ENCODE results near the gene PCDHB10. TPM values are rescaled to one million over a fixed set of nuclear protein-coding genes. Genes with fewer than 3 reads are reported as not detected.
"Not testable (repeated sequence)": the region's sequence is repeated elsewhere in the genome, so short reads cannot be mapped to it uniquely, and the experiment has no call there.

The PCDHB10 gene
- total RNA-seq, 1 experiment from 2014 or later: not detected

GRCh38 chr5:141179876-141180275, 12.3 kb upstream of the PCDHB10 start:
- H3K27me3 ChIP-seq (ENCODE audit: insufficient read depth, low read depth): not testable (repeated sequence)

DNA sequence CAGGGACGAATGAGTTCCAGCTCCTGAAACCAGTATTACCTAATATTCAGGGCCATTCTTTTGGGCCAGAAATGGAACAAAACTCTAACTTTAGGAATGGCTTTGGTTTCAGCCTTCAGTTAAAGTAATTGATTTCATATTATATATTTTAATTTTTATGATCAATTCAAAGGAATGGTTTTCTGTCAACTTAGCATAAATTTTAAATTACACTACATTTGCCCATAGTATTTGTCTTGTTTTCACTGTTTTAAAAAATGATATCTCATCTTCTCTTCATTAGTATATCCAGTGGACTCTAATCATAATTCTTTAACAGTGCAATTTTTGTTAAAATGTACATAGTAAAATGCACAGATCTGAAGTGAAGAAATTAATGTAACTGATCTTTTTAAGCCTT, 11.8 kb upstream of the PCDHB10 start:
- BruUV-seq (replicated peaks): no TSS peak
- Histone ChIP-seq H3K27me3 (ENCODE audit: insufficient read depth, low read depth) (no peaks in the 10 kb centered on the region), H3K36me3 (ENCODE audit: low read depth) (no peaks in the 10 kb centered on the region), H3F3A (ENCODE audit: insufficient read depth, low read depth) (no peaks in the 10 kb centered on the region), H3K4me1 (replicated peaks; ENCODE audit: insufficient read depth) (no peaks in the 10 kb centered on the region), H3K9me3 (ENCODE audit: insufficient read depth, low read depth) (peaks cover 2% of the 10 kb centered on the region; the same call in 1 of the 2 replicates), H3K4me2 (no peak overlapping the region), H3K9me2 (ENCODE audit: insufficient read depth) (no peaks in the 10 kb centered on the region), H3K4me3 (no peak overlapping the region), H3K27ac (no peak overlapping the region), H3K79me2 (ENCODE audit: low read depth) (no peaks in the 10 kb centered on the region), H4K20me1 (ENCODE audit: insufficient read depth) (no peaks in the 10 kb centered on the region), H2AFZ (no peak overlapping the region)
- intact Hi-C loops (cut with micrococcal nuclease; ENCODE audit: unreplicated experiment): loop anchor here (10.0 kb wide), 1 partner anchor 96 kb away; no protein-coding TSS in a partner anchor
- ChIA-PET POLR2A (ENCODE audit: unreplicated experiment) (no interaction called here), CTCF (no interaction called here)
- no peak for TF ChIP-seq EZH2 (IDR thresholded peaks at IDR 0.05; ENCODE audit: low read depth)
- no peak for DNase-seq

More at GRCh38 chr5:141179876-141180275, 12.3 kb upstream of the PCDHB10 start:
- H3K9me2 ChIP-seq (ENCODE audit: insufficient read depth); CTCF ChIA-PET; H3K4me3 ChIP-seq; H3F3A ChIP-seq (ENCODE audit: insufficient read depth, low read depth); DNase-seq; H4K20me1 ChIP-seq (ENCODE audit: insufficient read depth); H2AFZ ChIP-seq; H3K36me3 ChIP-seq (ENCODE audit: low read depth); H3K79me2 ChIP-seq (ENCODE audit: low read depth); H3K9me3 ChIP-seq (ENCODE audit: insufficient read depth, low read depth); H3K27ac ChIP-seq; H3K4me1 ChIP-seq (replicated peaks; ENCODE audit: insufficient read depth); BruUV-seq (replicated peaks); H3K4me2 ChIP-seq: not testable (repeated sequence)
- intact Hi-C loops (cut with micrococcal nuclease; ENCODE audit: unreplicated experiment): loop anchor here (10.0 kb wide), 1 partner anchor 95 kb away; no protein-coding TSS in a partner anchor
- POLR2A ChIA-PET (ENCODE audit: unreplicated experiment): interaction anchor here (0.6 kb wide), 1 partner anchor 72 kb away, joined by 10 read pairs; no protein-coding TSS in a partner anchor

GRCh38 chr5:141182248-141182647, 9.9 kb upstream of the PCDHB10 start, which contains the start of gene PCDHB16:
Gene PCDHB16, plus strand, starts transcription at chr5:141182387. Its CDS starts 173 bp downstream, at chr5:141182560.
- no TSS peak for BruUV-seq (replicated peaks)
- H3F3A ChIP-seq (ENCODE audit: insufficient read depth, low read depth): no peaks in the 10 kb centered on the region
- intact Hi-C loops (cut with micrococcal nuclease; ENCODE audit: unreplicated experiment): loop anchor here (10.0 kb wide), 1 partner anchor 97 kb away; no protein-coding TSS in a partner anchor
- ChIA-PET CTCF (no interaction called here), POLR2A (ENCODE audit: unreplicated experiment) (no interaction called here)
- H3K36me3 ChIP-seq (ENCODE audit: low read depth): no peaks in the 10 kb centered on the region
- no peak within 1 kb of the TSS for H3K27ac ChIP-seq
- no peaks in the 10 kb centered on the region for H3K79me2 ChIP-seq (ENCODE audit: low read depth)
- H4K20me1 ChIP-seq (ENCODE audit: insufficient read depth): no peaks in the 10 kb centered on the region
- TF ChIP-seq EZH2 (IDR thresholded peaks at IDR 0.05; ENCODE audit: low read depth) (no peak), CTCF (conservative IDR thresholded peaks at IDR 0.05) (peak; percentile 40; the same call in 1 of the 2 replicates)
- no peak within 1 kb of the TSS for H3K4me2 ChIP-seq
- no peak within 1 kb of the TSS for H3K4me3 ChIP-seq
- H3K9me3 ChIP-seq (ENCODE audit: insufficient read depth, low read depth): no peaks in the 10 kb centered on the region
- DNase-seq: peak in 1 of 2 experiments; percentile 19
- H2AFZ ChIP-seq: no peak within 1 kb of the TSS
- H3K9me2 ChIP-seq (ENCODE audit: insufficient read depth): no peaks in the 10 kb centered on the region
- no peaks in the 10 kb centered on the region for H3K27me3 ChIP-seq (ENCODE audit: insufficient read depth, low read depth)
- H3K4me1 ChIP-seq (replicated peaks; ENCODE audit: insufficient read depth): no peaks in the 10 kb centered on the region

GRCh38 chr5:141184117-141184855, 7.9 kb upstream of the PCDHB10 start:
- H3K36me3 ChIP-seq (ENCODE audit: low read depth); H3K79me2 ChIP-seq (ENCODE audit: low read depth); H3K9me2 ChIP-seq (ENCODE audit: insufficient read depth); POLR2A ChIA-PET (ENCODE audit: unreplicated experiment); H3K27me3 ChIP-seq (ENCODE audit: insufficient read depth, low read depth); H3F3A ChIP-seq (ENCODE audit: insufficient read depth, low read depth); H3K4me3 ChIP-seq; CTCF ChIA-PET; H3K9me3 ChIP-seq (ENCODE audit: insufficient read depth, low read depth); DNase-seq; BruUV-seq (replicated peaks); H4K20me1 ChIP-seq (ENCODE audit: insufficient read depth); H3K4me1 ChIP-seq (replicated peaks; ENCODE audit: insufficient read depth); H3K27ac ChIP-seq; H2AFZ ChIP-seq; H3K4me2 ChIP-seq: not testable (repeated sequence)
- intact Hi-C loops (cut with micrococcal nuclease; ENCODE audit: unreplicated experiment): loop anchor here (10.0 kb wide), 1 partner anchor 99 kb away; no protein-coding TSS in a partner anchor

All from PC-9 (cell line).